GM08714 (cell line): ENCODE results near the gene GIMAP1.
A peak's percentile ranks its signal among the peaks of the same experiment; 100 is the strongest.

ENCODE experiments used
- H3K4me3 ChIP-seq: fragments of 200-500 bp; sonication (Bioruptor generic); 2 replicates; pipeline ENCODE4 v1.5.1; 2014; ENCODE audit warnings: mild to moderate bottlenecking, low read length, inconsistent platforms
- ZNF274 ChIP-seq: IDR thresholded peaks from 2 replicates; pipeline ENCODE4 v1.6.1; 2012; ENCODE audit warnings: mild to moderate bottlenecking, low read depth, low read length

The GIMAP1 gene

DNA sequence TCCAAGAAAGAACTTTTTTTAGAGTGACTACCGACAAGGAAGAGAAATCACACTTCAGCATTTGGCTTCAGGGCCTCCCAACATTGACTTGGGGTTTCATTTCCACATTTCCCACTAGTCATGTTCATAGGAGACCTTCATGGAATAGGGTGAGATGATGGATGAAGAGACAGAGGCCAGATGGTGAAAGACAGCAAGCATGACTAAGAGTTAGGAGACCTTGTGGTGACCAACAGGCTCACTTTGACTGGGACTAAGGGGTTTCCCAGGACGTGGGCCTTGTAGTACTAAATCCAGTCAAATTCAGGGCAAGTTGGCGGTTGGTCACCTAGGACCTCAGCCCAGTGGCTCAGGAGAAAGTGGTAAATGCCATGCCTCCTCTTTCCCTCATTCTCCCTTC lies 17.8 kb downstream of the GIMAP1 start:
- no peak for TF ChIP-seq ZNF274
- no peak overlapping the region for H3K4me3 ChIP-seq

DNA sequence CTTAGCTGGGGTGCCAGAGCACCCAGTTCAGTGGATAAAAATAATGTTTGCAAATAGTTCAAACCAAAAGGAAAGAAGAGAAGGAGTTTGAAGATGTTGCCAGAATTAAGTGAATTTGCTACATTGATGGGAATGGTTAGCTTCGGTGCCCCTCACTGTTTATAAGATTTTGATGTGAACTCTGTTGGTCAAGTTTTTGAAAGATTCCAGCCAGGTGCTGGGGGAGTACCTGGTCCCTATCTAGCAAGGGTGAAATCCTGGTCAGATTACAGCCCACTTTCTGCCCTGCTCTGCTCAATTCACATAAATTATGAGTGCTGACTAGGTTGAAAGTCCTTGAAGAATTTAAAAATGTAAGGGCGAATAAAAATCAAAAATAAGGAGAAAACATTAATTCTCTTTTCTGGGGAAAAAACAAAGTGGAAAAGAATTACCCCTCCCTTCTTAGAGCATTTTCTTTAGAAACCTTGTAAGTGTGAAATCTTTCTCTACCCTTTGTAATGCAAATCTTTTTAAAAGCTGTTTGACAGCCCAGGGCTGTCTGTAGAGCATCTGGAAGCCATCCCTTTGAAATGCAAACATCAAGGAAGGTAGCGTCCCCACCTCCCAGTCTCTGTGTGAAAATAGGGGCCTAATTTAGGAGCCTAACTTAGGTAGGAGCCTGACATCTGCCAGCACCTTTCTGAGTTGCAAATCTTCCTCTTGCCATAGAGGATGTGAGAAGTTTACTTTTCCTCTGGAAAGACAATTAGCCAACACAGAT lies 19.4 kb downstream of the GIMAP1 start:
- H3K4me3 ChIP-seq = no peak overlapping the region
- TF ChIP-seq ZNF274 = no peak

DNA sequence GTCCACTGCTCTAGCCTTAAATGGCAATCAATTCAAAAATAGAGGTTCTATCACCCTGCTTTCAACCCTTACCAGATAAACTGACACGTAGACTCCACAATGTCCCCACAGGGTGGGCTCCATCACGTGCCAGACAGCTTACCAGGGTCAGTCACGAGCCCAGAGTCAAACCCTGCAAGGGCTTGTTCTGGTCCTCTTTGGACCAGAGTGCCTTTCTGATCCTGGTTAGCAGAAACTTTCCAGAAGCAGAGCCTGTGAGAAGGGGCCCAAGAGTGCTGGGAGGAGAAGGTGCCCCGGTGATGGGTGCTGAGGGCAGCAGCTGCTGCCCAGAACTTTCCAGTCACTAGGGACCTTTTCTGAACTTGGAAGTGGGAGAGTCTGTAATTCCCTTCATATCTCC lies 20.5 kb downstream of the GIMAP1 start:
- no peak for TF ChIP-seq ZNF274
- no peak overlapping the region; the same call in 1 of the 2 replicates for H3K4me3 ChIP-seq

DNA sequence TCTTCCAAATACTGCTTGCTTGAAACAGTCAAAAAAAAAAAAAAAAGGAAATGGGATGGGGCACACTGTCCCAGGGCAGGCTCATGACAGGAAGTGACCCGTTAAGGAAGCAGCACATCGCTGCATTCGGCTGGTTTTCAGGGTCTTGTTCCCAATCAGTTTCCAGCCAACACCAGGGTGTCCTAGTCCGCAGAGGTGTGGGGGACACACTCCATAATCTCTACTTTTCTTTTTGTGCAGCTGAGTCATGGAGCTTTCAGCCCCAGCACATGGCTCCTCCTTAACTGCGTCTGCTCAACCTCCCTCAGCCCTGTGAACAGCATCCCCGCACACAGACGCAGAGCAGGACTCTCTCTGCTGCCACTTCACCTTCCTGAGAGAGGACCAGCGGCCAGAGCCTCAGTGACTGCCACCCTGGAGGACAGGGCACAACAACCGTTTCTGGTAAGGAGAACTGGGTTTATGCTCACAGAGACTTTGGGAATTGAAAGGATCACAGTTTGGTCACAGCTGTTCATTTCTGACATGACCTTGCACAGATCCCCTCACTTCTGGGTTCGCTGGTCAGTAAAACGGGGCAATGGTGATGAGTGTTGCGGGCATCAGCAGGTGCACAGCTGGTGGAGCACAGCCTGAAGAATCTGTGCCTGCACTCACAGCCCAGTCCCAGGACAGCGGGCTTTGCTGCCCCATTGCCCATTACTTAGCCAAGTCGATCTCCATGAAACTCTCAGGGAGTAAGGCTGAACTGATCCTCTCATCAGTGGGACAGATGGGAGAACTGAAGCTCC lies 21.0 kb downstream of the GIMAP1 start, which contains the start of gene GIMAP5:
Gene GIMAP5 (plus strand): TSS at position 154 of the 791 bp plus-strand sequence. CDS start 3,467 bp downstream, outside the sequence.
- TF ChIP-seq ZNF274 = no peak
- H3K4me3 ChIP-seq = peak within 1 kb of the TSS; percentile 46; the same call in 1 of the 2 replicates

DNA sequence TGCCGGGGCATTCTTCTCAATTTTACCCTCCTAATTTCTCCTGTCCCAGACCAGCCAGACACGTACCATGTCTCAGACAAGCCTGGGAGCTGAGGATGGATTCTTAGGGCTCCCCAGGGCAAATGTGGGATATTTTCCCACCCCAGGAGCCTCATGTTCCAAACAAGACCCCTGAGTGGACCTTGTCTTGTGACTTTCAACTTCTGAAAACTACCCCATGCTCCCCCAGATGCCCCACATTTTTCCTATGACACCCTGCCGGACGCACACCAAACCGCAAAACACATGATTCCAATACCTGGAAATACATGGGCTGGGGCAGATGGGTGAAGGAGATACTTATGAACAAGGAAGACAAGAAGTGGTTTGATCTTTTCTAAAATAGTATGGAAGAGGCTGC lies 21.7 kb downstream of the GIMAP1 start:
- TF ChIP-seq ZNF274 = no peak
- H3K4me3 ChIP-seq = peak overlapping the region; percentile 46; the same call in 1 of the 2 replicates

DNA sequence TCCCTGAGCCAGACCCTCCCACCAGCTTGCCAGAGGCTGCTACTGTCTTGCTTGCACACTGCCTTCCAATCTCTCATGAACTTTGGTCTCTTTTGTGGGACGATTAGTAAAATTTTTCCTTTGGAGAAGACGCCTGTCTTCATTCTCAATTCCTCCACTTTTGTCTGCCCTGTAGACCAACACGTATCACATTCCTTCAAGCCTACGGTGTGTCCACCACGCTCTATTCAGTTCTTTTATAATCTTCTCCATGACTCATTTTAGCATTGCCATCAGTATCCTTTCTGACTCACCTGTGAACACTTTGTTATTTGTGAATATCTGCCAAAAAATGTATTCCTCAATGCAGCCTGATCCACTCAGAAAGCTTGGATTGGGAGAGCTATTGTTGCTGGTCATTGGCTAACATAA lies 22.2 kb downstream of the GIMAP1 start:
- peak overlapping the region; percentile 46; the same call in 1 of the 2 replicates for H3K4me3 ChIP-seq
- TF ChIP-seq ZNF274 = no peak

DNA sequence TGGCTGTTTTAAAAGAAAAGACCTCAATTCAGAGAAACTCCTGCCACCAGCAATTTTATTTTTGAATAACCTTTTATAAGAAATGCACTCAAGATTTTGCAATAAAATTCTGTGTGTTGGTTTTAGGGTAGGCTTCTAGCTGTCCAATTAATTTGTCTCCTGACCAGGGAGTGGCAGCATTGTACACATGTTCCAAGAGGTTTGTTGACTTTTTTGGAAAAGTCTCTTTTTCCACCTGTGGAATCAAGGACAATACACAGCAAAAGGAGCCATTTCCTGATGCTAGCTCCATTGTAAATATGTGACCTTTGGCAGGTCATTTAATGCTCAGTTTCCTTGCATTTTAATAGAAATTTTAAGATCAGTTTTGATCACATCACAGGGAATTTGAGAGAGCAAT lies 22.6 kb downstream of the GIMAP1 start:
- no peak for TF ChIP-seq ZNF274
- no peak overlapping the region for H3K4me3 ChIP-seq

DNA sequence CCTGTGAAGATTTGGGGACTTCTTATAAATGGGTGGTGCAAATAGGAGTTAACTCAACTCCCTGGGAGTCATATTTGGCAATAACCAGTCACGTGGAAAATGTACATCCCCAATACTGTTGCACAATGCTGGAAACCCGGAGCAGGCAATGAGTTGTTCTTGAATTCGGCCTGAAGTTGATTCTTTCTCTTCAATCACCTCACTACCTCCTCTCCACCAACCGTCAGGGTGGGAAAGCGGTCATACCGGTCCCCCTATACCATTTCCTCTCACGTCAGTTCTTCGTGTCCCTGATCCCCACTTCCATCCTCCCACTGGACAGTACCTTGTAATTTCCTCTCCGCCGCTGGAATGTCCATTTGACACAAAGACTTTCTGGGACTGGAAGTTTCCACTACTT lies 23.6 kb downstream of the GIMAP1 start:
- no peak overlapping the region for H3K4me3 ChIP-seq
- no peak for TF ChIP-seq ZNF274

DNA sequence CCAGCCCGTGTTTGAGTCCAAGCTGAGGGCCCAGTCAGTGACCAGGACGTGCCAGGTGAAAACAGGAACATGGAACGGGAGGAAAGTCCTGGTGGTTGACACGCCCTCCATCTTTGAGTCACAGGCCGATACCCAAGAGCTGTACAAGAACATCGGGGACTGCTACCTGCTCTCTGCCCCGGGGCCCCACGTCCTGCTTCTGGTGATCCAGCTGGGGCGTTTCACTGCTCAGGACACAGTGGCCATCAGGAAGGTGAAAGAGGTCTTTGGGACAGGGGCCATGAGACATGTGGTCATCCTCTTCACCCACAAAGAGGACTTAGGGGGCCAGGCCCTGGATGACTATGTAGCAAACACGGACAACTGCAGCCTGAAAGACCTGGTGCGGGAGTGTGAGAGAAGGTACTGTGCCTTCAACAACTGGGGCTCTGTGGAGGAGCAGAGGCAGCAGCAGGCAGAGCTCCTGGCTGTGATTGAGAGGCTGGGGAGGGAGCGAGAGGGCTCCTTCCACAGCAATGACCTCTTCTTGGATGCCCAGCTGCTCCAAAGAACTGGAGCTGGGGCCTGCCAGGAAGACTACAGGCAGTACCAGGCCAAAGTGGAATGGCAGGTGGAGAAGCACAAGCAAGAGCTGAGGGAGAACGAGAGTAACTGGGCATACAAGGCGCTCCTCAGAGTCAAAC lies 26.0 kb downstream of the GIMAP1 start:
- no peak for TF ChIP-seq ZNF274
- no peak overlapping the region for H3K4me3 ChIP-seq

DNA sequence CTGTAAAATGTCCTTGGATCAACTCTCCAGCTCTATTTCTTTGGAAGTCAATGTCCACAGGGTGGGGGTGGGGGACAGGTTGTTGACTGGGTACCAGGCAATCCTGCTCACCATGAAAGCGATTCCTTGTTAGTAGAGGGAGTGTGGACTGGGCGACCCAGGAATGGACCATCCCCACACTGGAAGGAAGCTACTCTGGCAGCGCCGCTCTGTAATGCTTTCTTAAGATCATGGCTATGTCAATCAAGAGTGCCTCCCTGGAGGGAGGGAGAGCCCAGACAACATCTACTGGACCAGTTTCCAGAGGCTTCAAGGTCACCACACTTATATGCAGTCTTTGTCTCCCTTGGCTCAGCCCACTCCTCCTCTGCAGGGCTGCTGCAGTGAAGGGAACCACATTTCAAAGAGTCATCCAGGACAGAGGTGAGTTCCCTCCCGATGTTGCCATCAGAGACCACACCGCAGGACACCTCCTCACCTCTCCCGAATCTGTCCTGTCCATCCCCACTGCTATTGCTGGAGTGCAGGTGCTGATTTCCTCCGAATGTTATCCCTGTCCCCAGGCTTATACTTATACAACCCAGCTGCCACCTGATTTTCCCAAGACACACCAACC lies 27.7 kb downstream of the GIMAP1 start:
- no peak overlapping the region for H3K4me3 ChIP-seq
- TF ChIP-seq ZNF274 = no peak

DNA sequence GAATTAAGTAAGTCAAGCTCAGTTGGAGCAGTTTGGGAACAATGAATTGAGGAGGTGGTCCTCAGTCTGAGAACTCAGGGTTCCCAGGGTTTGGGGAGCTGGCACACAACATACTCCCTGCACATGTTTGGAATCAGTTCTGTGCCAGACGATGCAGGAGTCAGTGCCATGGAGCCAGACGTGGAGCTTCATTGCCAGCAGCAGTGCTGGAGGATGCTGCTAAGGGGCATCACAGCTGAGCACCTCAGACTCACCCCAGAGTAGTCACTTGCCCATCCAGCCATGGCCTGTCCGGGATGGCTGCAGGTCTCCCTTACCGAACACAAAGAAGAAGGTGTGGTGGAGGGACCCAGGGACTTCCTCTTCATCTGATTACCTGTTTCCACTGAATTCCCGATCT lies 28.7 kb downstream of the GIMAP1 start:
- H3K4me3 ChIP-seq = no peak overlapping the region
- no peak for TF ChIP-seq ZNF274

DNA sequence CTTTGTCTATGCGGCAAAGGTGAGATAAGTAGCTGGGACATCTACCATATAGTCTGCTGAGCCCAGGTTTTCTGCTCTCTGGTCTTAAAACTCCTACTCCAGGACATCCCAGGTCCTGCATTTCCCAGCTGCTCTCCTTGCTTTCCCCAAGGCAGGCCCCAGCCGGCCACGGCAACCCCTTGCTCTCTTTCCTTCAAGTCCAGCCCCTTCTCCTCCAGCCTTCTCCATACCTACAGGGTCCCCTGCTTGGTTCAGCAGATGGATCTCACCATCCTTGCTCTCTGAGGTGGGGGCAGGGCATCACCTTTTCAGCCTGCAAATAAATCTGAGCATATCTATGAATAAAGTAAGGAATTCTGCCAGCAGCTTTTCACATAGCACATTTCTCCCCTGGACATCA lies 29.5 kb downstream of the GIMAP1 start:
- no peak overlapping the region for H3K4me3 ChIP-seq
- TF ChIP-seq ZNF274 = no peak

DNA sequence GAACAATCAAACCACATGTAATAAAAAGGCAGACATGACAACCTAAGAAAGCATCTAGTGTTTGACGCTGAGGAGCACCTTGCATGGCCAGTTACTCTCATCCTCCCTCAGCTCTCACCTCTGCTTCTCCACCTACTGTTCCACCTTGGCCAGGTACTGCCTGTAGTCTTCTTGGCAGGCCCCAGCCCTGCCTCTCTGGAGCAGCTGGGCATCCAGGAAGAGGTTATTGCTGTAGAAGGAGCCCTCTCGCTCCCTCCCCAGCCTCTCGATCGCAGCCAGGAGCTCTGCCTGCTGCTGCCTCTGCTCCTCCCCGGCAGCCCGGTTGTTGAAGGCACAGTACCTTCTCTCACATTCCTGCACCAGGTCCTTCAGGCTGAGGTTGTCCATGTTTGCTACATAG lies 30.5 kb downstream of the GIMAP1 start:
- no peak overlapping the region for H3K4me3 ChIP-seq
- TF ChIP-seq ZNF274 = no peak

DNA sequence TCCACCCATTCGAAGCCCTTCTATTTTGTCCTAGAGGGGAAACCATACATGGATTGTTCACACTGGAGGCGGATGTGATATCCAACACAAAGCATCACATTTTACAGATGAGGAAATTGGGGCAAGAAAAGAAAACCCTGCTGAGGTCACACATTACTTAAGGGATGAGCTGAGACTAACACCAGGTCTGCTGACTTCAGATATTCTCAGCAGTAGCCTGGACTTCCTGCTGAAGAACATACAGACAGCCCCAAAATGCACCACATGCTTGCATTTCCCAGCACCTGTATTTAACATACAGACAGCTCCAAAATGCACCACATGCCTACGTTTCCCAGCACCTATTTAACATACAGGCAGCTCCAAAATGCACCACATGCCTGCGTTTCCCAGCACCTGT lies 32.0 kb downstream of the GIMAP1 start:
- no peak for TF ChIP-seq ZNF274
- no peak overlapping the region for H3K4me3 ChIP-seq

DNA sequence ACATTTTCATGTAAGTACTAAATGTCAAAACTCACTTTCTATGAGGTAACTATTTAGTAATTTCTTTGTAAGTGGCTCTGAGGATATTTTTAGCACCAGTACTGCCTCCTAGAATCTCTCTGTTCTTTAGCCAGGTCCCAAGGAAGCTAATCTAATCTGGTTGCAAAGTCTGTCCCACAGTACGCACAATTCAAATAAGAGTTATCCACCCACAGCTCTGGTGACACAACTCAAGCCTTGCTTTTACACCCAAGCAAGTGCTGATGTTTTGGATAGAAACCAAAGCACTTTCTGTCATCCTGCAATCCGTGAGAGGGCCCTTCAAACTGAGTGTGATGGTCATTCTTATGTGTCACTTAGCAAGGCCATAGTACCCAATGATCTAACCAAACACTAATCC lies 35.3 kb downstream of the GIMAP1 start:
- no peak overlapping the region for H3K4me3 ChIP-seq
- TF ChIP-seq ZNF274 = no peak
